Natural killer cell (primary cell): ENCODE results near the gene SPATA31E1. TPM values are rescaled to one million over a fixed set of nuclear protein-coding genes. Genes with fewer than 3 reads are reported as not detected.

Experiments used
- ATAC-seq, 3 donors: fragments of 150-1000 bp in 2 of 3; fragments of 200-7000 bp in 1 of 3; cut with Tn5 transposase; 1 replicate in 1 of 3; 2 replicates in 2 of 3; pipeline ENCODE4 v1.10.0; 2021; ENCODE audit warnings: mild to moderate bottlenecking in 2 of 3, moderate library complexity in 2 of 3
- DNase-seq, 2 donors: peaks; one replicate each; pipeline versions ENCODE4 v3.0.0 to v3.0.0-alpha.2; 2013 to 2021; ENCODE audit warnings: mixed read lengths in 1 of 2
- H3K27ac ChIP-seq: one replicate; pipeline ENCODE4 v1.5.1; 2013; ENCODE audit warnings: mild to moderate bottlenecking, low read length
- H3K27me3 ChIP-seq: one replicate; pipeline ENCODE4 v1.6.1; 2013; ENCODE audit warnings: low read length; ENCODE audit not compliant: control insufficient read depth, insufficient read depth
- H3K36me3 ChIP-seq: one replicate; pipeline ENCODE4 v1.6.1; 2013; ENCODE audit warnings: low read length; ENCODE audit not compliant: control insufficient read depth, insufficient read depth
- H3K4me1 ChIP-seq: one replicate; pipeline ENCODE4 v1.6.1; 2013; ENCODE audit warnings: low read length; ENCODE audit not compliant: control insufficient read depth, insufficient read depth
- H3K4me3 ChIP-seq: one replicate; pipeline ENCODE4 v1.5.1; 2013; ENCODE audit warnings: low read length
- H3K9me3 ChIP-seq: one replicate; pipeline ENCODE4 v1.6.1; 2013; ENCODE audit warnings: low read length; ENCODE audit not compliant: control insufficient read depth, insufficient read depth
- H3K27ac Mint-ChIP-seq, 2 donors: one replicate each; pipeline ENCODE4 v1.8.0; 2022; ENCODE audit warnings: mild to moderate bottlenecking in 2 of 2, mixed read lengths in 2 of 2, moderate library complexity in 1 of 2
- H3K27me3 Mint-ChIP-seq, 2 donors: one replicate each; pipeline ENCODE4 v1.8.0; 2022; ENCODE audit warnings: low read depth in 2 of 2, mixed read lengths in 2 of 2
- H3K36me3 Mint-ChIP-seq: one replicate; pipeline ENCODE4 v1.8.0; 2022; ENCODE audit warnings: mixed read lengths
- H3K4me1 Mint-ChIP-seq, 2 donors: one replicate each; pipeline ENCODE4 v1.8.0; 2022; ENCODE audit warnings: mixed read lengths in 2 of 2
- H3K4me3 Mint-ChIP-seq: one replicate; pipeline ENCODE4 v1.8.0; 2022; ENCODE audit warnings: mild to moderate bottlenecking, moderate library complexity, mixed read lengths
- H3K9me3 Mint-ChIP-seq, 2 donors: one replicate each; pipeline ENCODE4 v1.8.0; 2022; ENCODE audit warnings: mixed read lengths in 2 of 2
- CTCF ChIP-seq: fragments of 200-600 bp; IDR thresholded peaks from one replicate; pipeline ENCODE4 v1.8.0; 2022; ENCODE audit warnings: antibody characterized with exemption
- WGBS: methylation state at CpG from one replicate; pipeline ENCODE4 v1.1.7; 2013; ENCODE audit warnings: missing lambda C conversion rate; ENCODE audit not compliant: insufficient coverage; 5-methylcytosine and 5-hydroxymethylcytosine counted together
- intact Hi-C: fragments of 100-400 bp; cut with micrococcal nuclease; formaldehyde crosslinking; loops from one replicate; pipeline ENCODE4 v1.14.2; 2022
- total RNA-seq, 4 donors: library from RNA; stranded (reverse); fragments of 120-200 nt in 1 of 4; gene quantifications; one replicate each; pipeline versions ENCODE4 v1.2.3 to v1.2.4, GENCODE V29; 2013 to 2022

Gene SPATA31E1
- total RNA-seq, 3 donors from 2014 or later (not counting 1 experiment from before 2014, with no cell fraction given): not detected

- Histone ChIP-seq H3K4me1 (no peaks in the 10 kb centered on the region), H3K27ac (no peak overlapping the region), H3K36me3 (no peaks in the 10 kb centered on the region), H3K4me3 (no peak overlapping the region), H3K27me3 (no peaks in the 10 kb centered on the region), H3K9me3 (no peaks in the 10 kb centered on the region)
- TF ChIP-seq CTCF: no peak
- H3K4me1 Mint-ChIP-seq: no peaks in the 10 kb centered on the region
- no peak overlapping the region for H3K4me3 Mint-ChIP-seq
- H3K9me3 Mint-ChIP-seq: no peaks in the 10 kb centered on the region
- peaks cover 0 to 16% of the 10 kb centered on the region in 2 donors for H3K27me3 Mint-ChIP-seq
- no peak overlapping the region for H3K27ac Mint-ChIP-seq
- no peaks in the 10 kb centered on the region for H3K36me3 Mint-ChIP-seq
- DNase-seq (no peak), ATAC-seq (no peak)
- intact Hi-C loops: no loop called here
- WGBS: 84% methylated on average over 12 of the region's 12 CpGs
Measured at GRCh38 chr9:87889065-87889881, 6.6 kb downstream of the SPATA31E1 start.

GRCh38 chr9:87889882-87890252, 7.2 kb downstream of the SPATA31E1 start:
- Mint-ChIP-seq H3K4me1 (no peaks in the 10 kb centered on the region), H3K36me3 (no peaks in the 10 kb centered on the region), H3K27me3 (peaks cover 0 to 22% of the 10 kb centered on the region in 2 donors), H3K27ac (no peak overlapping the region), H3K9me3 (no peaks in the 10 kb centered on the region), H3K4me3 (no peak overlapping the region)
- intact Hi-C loops: no loop called here
- WGBS: 91% methylated on average over 4 of the region's 4 CpGs
- ATAC-seq (no peak), DNase-seq (no peak)
- Histone ChIP-seq H3K27me3 (no peaks in the 10 kb centered on the region), H3K9me3 (no peaks in the 10 kb centered on the region), H3K36me3 (no peaks in the 10 kb centered on the region), H3K4me1 (no peaks in the 10 kb centered on the region), H3K27ac (no peak overlapping the region), H3K4me3 (no peak overlapping the region)
- no peak for TF ChIP-seq CTCF

DNA sequence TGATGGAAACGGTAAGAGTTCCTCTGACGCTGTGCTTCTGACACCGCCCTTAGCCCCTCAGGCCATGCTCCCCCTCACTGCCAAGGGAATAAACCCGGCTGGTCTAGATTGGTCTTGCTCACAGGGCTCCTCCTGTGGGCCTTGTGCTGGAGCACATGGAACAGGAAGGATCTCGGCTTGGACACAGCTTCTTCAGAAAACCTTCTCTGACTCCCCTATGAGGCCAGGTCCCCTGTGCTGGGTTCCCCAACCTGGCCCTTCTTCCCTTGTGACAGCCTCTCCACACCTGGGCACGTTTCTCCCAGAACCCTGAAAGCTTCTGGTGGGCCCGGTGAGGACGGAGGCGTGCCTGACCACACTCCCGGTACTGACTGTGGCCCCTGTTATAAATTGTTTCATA, 8.2 kb downstream of the SPATA31E1 start:
- Histone ChIP-seq H3K9me3 (no peaks in the 10 kb centered on the region), H3K27me3 (no peaks in the 10 kb centered on the region), H3K4me3 (no peak overlapping the region), H3K4me1 (no peaks in the 10 kb centered on the region), H3K27ac (no peak overlapping the region), H3K36me3 (no peaks in the 10 kb centered on the region)
- 86% methylated on average over 10 of the region's 10 CpGs for WGBS
- Mint-ChIP-seq H3K36me3 (no peaks in the 10 kb centered on the region), H3K4me1 (no peaks in the 10 kb centered on the region), H3K9me3 (no peaks in the 10 kb centered on the region), H3K27me3 (peaks cover 0 to 27% of the 10 kb centered on the region in 2 donors), H3K4me3 (no peak overlapping the region), H3K27ac (no peak overlapping the region)
- intact Hi-C loops: no loop called here
- ATAC-seq (no peak), DNase-seq (no peak)
- TF ChIP-seq CTCF: no peak

GRCh38 chr9:87891754-87892153, 9.1 kb downstream of the SPATA31E1 start:
- H3K27me3 Mint-ChIP-seq: peaks cover 0 to 32% of the 10 kb centered on the region in 2 donors
- Histone ChIP-seq H3K27ac (no peak overlapping the region), H3K27me3 (no peaks in the 10 kb centered on the region), H3K4me3 (no peak overlapping the region), H3K36me3 (no peaks in the 10 kb centered on the region), H3K4me1 (no peaks in the 10 kb centered on the region), H3K9me3 (no peaks in the 10 kb centered on the region)
- H3K4me1 Mint-ChIP-seq: no peaks in the 10 kb centered on the region
- WGBS: 86% methylated on average over 1 of the region's 6 CpGs
- H3K9me3 Mint-ChIP-seq: no peaks in the 10 kb centered on the region
- ATAC-seq (no peak), DNase-seq (no peak)
- intact Hi-C loops: no loop called here
- no peak overlapping the region for H3K27ac Mint-ChIP-seq
- no peak overlapping the region for H3K4me3 Mint-ChIP-seq
- no peaks in the 10 kb centered on the region for H3K36me3 Mint-ChIP-seq
- TF ChIP-seq CTCF: no peak
